GM12875 (cell line): ENCODE measurements around the gene LIMA1.

ENCODE experiments used
- H3K4me3 ChIP-seq: one replicate; pipeline ENCODE4 v1.5.1; 2011; ENCODE audit warnings: low read depth, low read length, control low read depth
- CTCF ChIP-seq: IDR thresholded peaks from 2 replicates; pipeline ENCODE4 v1.5.1; 2011; ENCODE audit warnings: low read depth, mild to moderate bottlenecking, control low read depth, inconsistent platforms, low read length, moderate library complexity, borderline replicate concordance; ENCODE audit not compliant: insufficient read depth

LIMA1 gene

GRCh38 chr12:50265770-50266524, 17.4 kb downstream of the LIMA1 start:
- TF ChIP-seq CTCF = no peak
- no peak overlapping the region for H3K4me3 ChIP-seq

- TF ChIP-seq CTCF = no peak
- H3K4me3 ChIP-seq = no peak overlapping the region
These were observed 19.5 kb downstream of the LIMA1 start for GRCh38 chr12:50263832-50264231.

GRCh38 chr12:50261654-50262053, 21.7 kb downstream of the LIMA1 start:
- H3K4me3 ChIP-seq = no peak overlapping the region
- no peak for TF ChIP-seq CTCF

- H3K4me3 ChIP-seq = no peak overlapping the region
- no peak for TF ChIP-seq CTCF
These were observed 25.2 kb downstream of the LIMA1 start for GRCh38 chr12:50258167-50258551.

GRCh38 chr12:50257236-50258166, 25.8 kb downstream of the LIMA1 start:
- TF ChIP-seq CTCF = no peak
- no peak overlapping the region for H3K4me3 ChIP-seq

GRCh38 chr12:50256761-50257160, 26.6 kb downstream of the LIMA1 start:
- H3K4me3 ChIP-seq = no peak overlapping the region
- no peak for TF ChIP-seq CTCF
